HG02981 (cell line): ENCODE data around the gene TXLNB.

ENCODE experiments used
- ATAC-seq: cut with Tn5 transposase; IDR thresholded peaks from one replicate; pipeline ENCODE4 v1.9.1; 2021; ENCODE audit warnings: mild to moderate bottlenecking, moderate library complexity; ENCODE audit not compliant: unreplicated experiment

TXLNB gene

DNA sequence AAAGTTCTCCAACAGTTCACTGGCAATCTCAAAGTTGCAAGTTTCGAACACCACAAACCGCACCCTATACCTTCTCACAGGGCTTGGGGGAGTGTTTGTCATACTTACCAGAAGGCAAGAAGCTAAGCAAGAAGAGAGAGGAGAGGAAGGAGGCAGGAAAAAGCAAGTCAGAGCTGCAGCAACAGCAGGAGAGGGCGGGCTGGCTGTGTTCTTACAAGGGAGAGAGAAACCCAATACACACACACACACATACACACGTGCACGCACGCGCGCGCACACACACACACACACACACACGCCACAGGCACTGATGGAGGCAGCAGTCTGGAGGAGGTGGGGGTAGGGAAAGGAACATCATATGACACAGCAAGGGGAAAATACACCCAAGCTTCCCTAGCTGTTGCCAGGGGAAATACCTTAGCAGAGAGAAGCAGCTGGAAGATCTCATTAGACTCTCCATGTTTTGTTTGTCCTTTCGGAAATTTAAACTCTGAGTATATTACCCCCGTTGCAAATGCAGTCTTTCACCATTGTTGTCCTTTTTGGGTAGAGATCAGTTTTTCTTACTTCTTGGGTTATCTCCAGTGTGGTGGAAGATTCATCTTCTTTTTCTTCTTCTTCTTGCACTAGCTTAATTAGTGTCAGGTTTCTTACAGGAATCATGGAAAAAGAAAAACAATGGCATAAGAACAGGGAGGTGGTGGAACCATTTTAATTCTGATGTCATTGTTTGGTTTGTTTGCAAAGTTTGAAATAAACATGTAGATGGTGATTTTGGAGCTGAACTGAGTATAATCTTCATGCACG lies at the start of gene TXLNB:
TSS of gene TXLNB (minus strand) at position 186 of the 807 bp plus-strand sequence. CDS start 3,099 bp downstream, outside the sequence.
- ATAC-seq = peak; percentile 66

DNA sequence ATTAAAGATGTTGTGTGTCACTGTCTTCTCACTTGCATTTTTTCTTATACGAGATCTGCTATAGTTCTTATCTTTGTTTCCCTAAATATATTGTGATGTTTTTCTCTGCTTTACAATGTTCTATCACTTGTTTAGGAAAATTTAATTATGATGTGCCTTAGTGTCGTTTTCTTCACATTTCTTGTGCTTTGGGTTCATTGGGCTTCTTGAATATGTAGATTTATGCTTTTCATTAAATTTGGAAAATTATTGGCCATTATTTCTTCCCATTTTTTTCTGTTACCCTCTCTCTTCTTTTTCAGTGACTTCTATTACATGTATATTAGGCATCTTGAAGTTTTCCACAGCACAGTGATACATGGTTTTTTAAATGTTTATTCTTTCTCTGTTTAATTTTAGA lies 49.3 kb upstream of the TXLNB start:
- no peak for ATAC-seq

DNA sequence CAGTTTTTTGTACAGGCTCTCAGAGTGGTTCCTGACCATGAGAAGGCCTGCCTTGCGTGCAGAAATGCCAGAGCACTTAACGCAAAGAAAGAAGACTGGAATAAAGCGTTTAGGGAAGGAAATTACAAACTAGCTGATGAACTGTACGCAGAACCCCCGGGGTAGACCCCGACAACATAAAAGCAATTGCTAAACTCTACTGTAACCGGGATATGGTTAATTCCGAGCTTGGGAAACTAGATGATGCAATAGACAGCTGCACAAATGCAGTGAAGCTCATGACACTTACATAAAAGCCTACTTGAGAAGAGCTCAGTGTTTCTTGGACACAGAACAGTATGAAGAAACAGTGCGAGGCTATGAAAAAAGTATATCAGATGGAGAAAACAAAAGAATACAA lies 47.0 kb upstream of the TXLNB start:
- no peak for ATAC-seq

DNA sequence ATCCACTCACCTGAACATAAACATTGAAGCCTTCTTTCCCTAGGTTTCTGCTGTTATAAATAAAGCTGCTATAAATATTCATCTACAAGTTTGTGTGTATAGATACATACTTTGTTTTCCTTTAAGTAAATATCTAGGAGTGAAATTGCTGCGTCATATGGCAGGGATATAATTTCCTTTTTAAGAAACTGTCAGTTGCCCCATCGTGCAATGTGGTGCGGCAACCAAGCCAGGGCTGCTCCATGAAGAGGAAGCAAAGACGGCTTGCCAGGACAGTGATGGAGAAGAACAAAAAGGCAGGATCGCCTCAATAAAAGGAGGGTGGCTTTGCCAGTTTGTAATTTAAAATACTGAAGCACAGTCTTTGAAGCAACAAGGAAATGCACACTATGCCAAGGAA lies 46.0 kb upstream of the TXLNB start:
- ATAC-seq = no peak

DNA sequence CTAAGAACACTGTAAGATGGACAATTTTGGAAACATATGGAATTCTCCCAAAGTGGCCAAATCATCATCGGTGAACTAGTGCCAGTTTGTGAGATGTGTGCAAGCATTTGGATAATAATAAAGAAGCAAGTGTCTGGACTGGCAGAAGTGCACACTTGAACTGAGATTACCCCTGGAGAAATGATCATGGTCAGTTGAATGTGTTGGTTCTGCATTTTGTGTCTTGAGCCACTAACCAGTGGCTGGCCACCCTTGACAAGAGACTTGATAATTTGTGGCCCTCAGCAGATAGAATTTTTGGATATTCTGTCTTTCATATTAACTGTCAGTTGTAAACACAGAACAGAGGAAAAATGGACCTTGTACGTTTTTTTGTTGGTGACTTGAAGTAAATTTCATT lies 45.2 kb upstream of the TXLNB start:
- no peak for ATAC-seq

DNA sequence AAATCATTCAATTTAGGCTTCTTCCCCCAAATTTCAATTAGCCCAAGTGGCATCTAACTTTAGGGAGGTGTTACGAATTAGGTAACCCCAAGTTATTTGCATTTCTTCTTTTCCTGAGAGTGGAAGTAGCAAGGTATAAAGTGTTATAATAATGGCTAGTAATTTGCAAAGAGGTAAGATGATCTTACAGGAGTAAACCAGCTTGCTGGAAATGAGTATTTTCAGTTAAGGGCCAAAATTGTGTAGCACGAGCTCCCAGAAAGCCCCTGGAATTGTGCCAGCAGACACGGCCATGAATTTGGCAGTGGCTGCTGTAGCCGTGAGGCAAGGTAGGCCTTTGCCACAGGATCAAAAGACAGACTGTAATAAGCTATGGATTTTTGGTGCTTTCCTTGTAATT lies 44.7 kb upstream of the TXLNB start:
- ATAC-seq = no peak

DNA sequence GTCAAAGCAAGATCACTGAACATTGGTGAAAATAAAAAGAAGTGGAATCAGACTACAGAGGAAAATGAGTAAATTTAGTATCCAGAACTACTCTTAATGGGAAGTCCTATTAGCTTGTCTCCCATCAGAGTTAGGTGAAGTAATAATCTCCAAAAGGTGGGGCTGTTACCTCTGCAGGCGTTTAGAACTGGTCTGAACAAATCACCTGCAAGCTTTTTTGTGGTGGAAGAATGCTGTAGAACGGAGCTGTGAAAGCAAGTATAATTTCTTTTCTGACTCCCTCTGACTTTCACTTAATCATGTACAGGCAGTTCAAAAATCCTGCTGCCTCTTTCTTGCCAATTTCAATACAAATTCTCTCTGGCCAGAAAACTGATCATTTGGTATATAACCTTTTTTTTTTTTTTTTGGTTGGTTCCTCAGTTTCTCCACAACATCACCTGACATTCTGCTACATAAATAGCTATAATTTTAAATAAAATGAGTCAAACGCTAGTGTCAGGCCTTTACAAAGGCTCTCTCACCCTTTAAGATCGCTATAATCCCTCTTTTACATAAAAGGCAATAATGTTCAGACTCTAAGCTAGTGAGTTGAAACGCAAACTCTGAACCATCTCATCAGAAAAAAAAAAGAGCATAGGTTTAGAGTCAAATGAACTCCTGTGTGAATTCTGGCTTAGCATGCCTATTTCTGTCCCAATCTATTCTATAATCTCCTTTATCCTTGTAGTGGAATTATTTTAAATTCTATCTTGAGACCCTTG lies 43.8 kb upstream of the TXLNB start:
- no peak for ATAC-seq

DNA sequence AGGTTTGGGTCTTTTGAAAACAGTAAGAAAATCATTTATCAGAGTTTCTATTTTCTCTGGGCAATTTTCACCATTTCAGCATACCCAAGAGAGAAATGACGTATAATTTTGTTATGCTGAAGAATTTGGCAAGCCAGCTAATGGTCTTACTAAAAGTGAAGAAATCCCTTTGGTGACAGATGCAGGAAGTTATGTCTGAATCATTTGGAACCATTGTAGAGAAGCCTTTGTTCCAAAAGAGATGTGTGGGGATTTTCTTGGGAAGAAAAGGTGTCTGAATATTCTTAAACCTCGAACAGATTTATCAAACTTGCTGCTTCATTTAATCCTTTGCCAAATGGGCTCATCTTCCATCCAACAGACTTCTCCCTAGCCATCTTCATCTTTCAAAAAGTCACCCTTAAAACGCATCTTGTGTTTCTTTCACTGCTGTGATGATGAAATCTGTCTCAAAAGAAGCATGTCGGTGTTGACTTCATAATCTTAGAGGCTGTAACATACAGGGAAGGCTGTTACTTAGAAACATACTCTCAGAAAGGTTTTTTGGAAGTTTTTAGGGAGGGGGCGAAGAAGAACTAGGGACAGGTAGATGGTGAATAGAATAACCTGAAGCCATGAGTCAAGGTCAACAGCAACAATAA lies 43.1 kb upstream of the TXLNB start:
- ATAC-seq = no peak

DNA sequence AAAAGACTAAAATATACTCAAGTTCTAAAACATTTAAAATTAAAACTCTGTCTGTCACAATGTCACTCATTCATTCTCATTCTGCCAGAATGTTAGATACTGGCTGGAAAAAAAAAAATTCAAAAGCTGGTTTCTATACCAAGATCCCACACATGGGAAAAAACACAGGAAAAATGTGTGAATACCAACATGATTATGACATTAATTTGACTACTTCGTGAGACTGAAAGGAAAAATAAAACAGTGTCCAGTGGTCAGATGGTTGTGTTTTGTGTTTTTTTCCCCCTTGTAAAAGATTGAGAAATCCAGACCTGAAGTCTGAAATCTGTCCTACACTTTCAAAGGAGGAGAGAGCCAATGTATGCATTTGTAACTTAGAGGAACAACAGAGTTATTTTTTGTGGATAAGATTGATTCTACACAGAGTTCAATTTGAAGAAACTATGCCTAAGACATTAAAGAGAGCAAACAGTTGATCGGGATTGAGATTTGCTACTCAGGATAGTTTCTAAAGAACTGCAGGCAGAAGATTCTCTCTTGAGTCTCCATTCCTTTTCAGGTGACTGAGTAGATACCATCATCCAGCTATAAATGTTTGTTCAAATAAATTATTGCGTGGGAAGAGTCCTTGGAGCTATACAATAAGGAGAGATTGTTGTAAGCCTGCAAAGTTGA lies 39.2 kb upstream of the TXLNB start:
- ATAC-seq = no peak

DNA sequence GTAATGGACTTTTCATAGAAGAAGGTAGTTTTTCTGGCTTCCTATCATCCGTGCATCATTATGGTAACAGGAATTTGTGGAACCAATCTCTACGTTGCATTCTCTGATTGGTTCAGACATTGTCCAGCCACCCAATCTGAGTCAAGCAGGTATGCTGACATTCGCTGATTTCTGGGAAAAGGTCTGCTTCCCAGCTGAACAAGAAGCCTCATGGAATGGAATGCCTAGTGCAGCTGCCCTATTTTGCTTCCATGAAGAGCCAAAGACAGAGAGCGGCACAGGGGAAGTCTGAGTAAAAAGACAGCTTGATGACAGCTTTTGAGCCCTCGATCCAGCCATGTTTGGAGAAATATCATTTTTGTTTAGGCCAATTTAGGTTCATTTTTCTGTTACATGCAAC lies 38.5 kb upstream of the TXLNB start:
- ATAC-seq = no peak

DNA sequence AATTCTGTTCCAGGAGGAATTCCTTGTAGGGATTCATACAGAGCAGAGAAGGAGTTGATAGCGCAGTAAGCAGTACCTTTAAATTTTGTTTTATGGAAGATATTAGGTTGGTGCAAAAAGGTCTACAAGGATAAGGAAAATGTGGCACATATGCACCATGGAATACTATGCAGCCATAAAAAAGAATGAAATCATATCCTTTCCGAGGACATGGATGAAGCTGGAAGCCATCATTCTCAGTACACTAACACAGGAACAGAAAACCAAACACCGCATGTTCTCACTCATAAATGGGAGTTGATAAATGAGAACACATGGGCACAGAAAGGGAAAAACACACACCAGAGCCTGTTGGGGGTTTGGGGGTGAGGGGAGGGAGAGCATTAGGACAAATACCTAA lies 37.4 kb upstream of the TXLNB start:
- no peak for ATAC-seq

DNA sequence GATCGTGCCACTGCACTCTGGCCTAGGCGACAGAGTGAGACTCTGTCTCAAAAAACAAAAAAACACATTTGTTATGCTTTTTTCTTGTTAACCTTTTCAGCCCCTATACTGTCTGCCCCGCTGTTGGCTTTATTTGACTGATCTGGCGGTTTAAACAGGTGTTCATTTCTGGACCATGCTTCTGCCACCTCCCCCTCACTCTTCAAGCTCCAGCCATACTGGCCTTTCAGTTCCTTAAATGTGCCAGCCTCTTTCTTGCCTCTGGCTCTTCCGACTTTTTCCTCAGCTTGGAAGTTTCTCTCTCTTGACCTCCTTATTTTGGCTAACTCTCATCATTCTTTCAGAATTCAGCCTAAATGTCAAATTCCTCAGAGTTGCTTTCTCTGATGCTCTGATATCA lies 35.2 kb upstream of the TXLNB start:
- ATAC-seq = peak; percentile 51

DNA sequence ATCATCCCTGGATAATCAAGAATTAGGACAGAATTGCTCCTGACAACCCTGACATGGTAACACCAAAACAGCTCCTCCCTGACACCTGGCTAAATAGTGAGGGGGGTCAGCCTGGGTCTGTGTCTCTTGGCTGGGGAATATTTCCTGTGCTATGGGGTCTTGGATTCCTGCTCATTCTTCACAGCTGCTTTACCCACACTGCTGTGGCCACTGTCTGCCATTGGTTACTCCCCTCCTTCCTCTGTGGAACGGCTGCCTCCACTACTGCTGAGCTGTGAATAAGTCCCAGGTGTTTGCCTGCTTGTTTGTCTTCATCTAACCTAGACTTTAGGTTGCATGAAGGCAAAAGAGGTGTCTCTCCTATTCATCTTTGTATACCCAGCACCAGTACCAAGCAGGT lies 33.9 kb upstream of the TXLNB start:
- ATAC-seq = no peak

DNA sequence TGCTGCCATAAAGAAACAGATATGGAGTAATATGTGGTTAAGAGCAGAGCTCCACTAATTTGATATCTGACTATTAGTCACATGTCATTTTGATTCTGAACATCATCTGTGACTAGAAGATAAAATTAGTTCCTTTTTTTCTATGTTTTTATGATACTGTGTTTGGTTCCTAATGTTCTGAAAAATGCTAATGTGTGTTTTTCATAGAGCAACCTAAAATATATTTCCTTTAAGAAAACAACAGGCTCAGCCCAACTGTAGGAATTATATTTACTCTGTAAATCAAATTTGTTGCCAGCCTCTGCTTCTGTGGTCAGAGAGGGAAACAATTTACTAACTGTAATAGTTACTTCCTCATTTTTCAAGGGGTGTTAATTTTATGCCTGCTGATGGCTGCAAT lies 33.3 kb upstream of the TXLNB start:
- peak; percentile 39 for ATAC-seq

DNA sequence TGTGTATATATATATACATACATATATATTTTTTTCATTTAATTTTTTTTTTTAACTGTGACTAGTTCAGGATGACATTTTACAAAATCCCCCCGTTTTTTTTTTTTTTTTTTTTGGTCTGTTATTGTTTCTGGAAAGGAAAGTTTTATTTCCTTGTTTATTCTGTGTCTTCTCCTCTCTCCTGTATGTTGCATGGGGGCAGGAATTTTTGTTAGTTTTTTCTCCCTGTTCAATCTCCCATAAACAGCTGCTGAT lies 32.4 kb upstream of the TXLNB start:
- no peak for ATAC-seq

DNA sequence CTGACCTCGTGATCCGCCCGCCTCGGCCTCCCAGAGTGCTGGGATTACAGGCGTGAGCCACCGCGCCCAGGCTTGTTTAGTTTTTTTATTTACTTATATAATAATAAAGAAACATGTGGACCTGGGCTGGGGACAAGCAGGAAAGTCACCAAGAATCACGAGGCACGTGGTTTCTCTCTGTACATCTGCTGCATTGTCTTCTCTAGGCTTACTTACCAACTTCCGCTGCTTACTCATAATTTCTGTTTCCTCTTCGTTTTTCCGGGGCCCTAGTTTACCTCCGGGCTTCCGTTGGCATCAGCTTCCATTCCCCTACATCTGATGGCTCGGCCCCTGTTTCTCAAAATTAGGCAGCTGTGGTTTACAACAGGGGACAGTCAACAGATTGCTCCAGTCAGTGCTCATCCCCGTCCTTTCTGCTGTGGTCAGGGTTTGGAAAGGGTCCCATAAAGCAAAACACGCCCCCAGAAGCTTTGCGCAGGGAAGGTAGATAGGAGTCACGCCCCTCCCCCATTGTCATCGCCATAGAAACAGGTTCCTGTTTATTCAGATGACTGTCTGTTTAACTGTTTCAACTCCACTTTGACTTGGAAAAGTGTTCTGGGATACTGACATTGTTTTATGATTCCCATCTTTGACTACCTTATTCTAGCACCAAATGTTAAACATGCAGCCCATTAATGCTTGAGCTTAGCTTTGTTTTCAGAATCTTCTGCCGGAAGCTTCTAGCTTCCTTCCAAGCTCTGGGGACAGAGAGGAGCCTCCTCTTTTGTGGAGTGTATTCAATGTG lies 31.9 kb upstream of the TXLNB start:
- ATAC-seq = peak; percentile 41

DNA sequence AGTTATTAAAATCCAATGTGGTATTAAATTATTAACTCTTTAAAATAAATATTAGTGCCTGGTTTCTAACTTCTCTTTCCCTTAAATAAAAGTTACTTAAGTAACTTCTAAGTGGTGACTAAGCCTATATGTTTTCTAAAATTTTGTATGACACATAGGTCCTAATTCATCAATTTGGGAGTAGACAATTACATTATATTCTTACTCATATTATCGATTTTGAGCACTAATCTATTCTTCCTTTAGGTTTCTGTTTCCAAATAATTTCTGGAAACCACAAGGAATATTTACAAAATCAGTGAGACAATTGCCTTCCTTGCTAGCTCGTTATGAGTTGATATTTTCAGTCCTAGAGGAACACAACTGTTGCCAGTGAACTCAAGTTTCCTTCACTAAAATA lies 28.3 kb upstream of the TXLNB start:
- no peak for ATAC-seq

DNA sequence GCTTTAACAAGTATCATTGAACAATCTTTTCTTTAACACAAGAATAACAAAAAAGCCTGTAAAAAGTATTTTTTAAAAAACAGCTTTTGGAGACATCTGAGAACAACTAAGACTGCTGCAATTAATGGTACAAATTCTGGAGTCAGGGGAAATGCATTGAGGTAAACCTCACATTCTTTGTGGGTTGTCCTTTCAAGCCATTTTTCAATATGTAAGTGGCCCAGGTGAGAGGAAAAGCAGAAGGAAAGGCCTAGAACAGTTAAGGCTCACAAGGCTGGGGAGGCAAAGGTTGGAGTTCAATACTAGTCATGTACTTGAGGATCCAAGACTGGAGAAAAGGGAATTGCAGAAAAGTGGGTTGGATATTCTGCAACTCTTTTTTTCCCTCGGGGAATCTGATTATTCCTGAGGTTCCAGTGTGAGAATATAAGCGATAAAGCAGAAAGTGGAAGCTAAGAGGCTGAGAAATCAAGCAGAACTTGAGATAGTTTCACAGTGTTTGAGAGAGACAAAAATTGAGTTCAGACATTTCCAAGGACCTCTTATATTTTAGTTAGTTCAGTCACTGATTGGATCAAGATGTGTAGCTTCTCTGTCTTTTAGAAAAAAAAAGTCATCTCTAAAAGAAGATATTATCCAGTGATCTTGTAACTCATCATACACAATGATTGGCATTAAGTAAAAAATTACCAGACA lies 25.0 kb upstream of the TXLNB start:
- no peak for ATAC-seq

DNA sequence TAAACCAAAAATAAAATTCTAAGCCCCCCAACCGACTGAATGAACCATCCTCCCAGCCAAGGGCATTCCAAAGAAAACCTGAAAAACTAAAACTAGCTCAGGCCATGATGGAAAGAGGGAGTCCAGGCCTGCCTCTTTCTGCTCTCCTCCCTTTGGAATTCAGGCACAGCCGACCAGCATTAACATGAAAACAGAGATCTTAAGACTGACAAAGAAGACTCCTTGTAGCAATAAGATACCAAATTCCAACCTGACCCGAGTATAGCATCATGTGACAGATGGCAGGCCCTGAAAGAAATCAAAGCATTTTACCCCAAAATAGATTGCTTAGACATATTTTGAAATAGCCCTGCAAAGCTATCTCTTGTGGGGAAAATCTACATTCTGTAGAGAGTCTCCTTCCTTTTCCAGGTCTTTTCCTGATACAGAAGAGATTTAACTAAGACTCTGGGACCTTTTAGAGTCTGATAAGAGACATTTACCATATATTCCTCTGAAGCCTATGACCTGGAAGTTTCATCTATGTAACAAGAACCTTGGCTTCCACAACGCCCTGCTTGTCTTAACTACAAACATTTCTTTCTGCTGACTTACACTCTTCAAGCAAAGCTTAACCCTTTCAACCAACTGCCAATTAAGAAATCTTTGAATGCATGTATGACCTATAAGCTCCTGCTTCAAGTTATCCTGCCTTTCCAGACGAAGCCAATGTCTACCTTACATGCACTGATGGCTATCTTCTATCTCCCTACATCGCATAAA lies 22.2 kb upstream of the TXLNB start:
- ATAC-seq = no peak

DNA sequence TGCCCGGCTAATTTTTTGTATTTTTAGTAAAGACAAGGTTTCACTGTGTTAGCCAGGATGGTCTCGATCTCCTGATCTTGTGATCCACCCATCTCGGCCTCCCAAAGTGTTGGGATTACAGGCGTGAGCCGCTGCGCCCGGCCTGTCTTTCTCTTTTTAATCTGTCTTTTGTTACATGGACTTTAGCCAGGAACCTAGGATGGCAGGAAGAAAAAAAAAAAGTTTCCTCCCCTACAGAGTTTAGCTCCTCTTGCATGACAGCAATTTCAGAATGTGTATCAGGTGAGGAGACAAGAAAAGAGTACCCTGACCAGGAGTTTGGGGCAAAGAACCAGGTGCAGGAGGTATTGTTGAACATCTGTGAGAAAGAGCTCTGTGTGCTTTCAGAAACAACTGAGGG lies 21.4 kb upstream of the TXLNB start:
- ATAC-seq = no peak
